GM19463 (cell line): ENCODE results near the gene CLDN34.

Experiments used
- ATAC-seq: cut with Tn5 transposase; IDR thresholded peaks from one replicate; pipeline ENCODE4 v1.9.1; 2021; ENCODE audit warnings: mild to moderate bottlenecking, moderate library complexity; ENCODE audit not compliant: unreplicated experiment

CLDN34 gene

GRCh38 chrX:9966775-9967408 lies at the start of gene CLDN34:
TSS of gene CLDN34 (plus strand) at chrX:9967358. CDS start at chrX:9967358, 0 bp downstream.
- ATAC-seq: no peak

GRCh38 chrX:9917861-9918260 lies 49.3 kb upstream of the CLDN34 start:
- ATAC-seq: no peak

- no peak for ATAC-seq
Observed at GRCh38 chrX:9919632-9920172, 47.5 kb upstream of the CLDN34 start.

GRCh38 chrX:9921407-9921806 lies 45.8 kb upstream of the CLDN34 start:
- ATAC-seq: no peak

- no peak for ATAC-seq
Observed at GRCh38 chrX:9923357-9923756, 43.8 kb upstream of the CLDN34 start.

- ATAC-seq: no peak
Observed at GRCh38 chrX:9926002-9926401, 41.2 kb upstream of the CLDN34 start.

GRCh38 chrX:9927698-9928482 lies 39.3 kb upstream of the CLDN34 start:
- ATAC-seq: no peak

- no peak for ATAC-seq
Observed at GRCh38 chrX:9935436-9935835, 31.7 kb upstream of the CLDN34 start.

- no peak for ATAC-seq
Observed at GRCh38 chrX:9937761-9938160, 29.4 kb upstream of the CLDN34 start.

GRCh38 chrX:9938516-9938915 lies 28.6 kb upstream of the CLDN34 start:
- ATAC-seq: no peak

- no peak for ATAC-seq
Observed at GRCh38 chrX:9940421-9940820, 26.7 kb upstream of the CLDN34 start.

GRCh38 chrX:9942086-9942485 lies 25.1 kb upstream of the CLDN34 start:
- ATAC-seq: peak; percentile 84

- no peak for ATAC-seq
Observed at GRCh38 chrX:9943420-9943819, 23.7 kb upstream of the CLDN34 start.

- no peak for ATAC-seq
Observed at GRCh38 chrX:9947131-9947794, 19.9 kb upstream of the CLDN34 start.

GRCh38 chrX:9948406-9948805 lies 18.8 kb upstream of the CLDN34 start:
- ATAC-seq: no peak

- ATAC-seq: no peak
Observed at GRCh38 chrX:9952300-9952699, 14.9 kb upstream of the CLDN34 start.

GRCh38 chrX:9953396-9953795 lies 13.8 kb upstream of the CLDN34 start:
- no peak for ATAC-seq

- ATAC-seq: no peak
Observed at GRCh38 chrX:9955506-9955905, 11.7 kb upstream of the CLDN34 start.

GRCh38 chrX:9957743-9958142 lies 9.4 kb upstream of the CLDN34 start:
- no peak for ATAC-seq

GRCh38 chrX:9958183-9958582 lies 9.0 kb upstream of the CLDN34 start:
- no peak for ATAC-seq

- no peak for ATAC-seq
Observed at GRCh38 chrX:9961750-9962149, 5.4 kb upstream of the CLDN34 start.

GRCh38 chrX:9977635-9978034 lies 10.5 kb downstream of the CLDN34 start:
- no peak for ATAC-seq
